Astrocyte (in vitro differentiated cells and primary cell): ENCODE results near the gene UBE2A. TPM values are rescaled to one million over a fixed set of nuclear protein-coding genes. Genes with fewer than 3 reads are reported as not detected.

Source experiments
- DNase-seq: peaks from one replicate; pipeline ENCODE4 v3.0.0-alpha.2; 2010; ENCODE audit warnings: low read depth
- FAIRE-seq: peaks from 2 replicates; lab custom pipeline; 2011; peaks lifted over from hg19 to GRCh38; lab: Jason Lieb, UNC
- H2AFZ ChIP-seq: 2 replicates; pipeline ENCODE4 v1.6.0; 2012; ENCODE audit warnings: low read depth, low read length, inconsistent platforms
- H3K27ac ChIP-seq: 2 replicates; pipeline ENCODE4 v1.5.1; 2011; ENCODE audit warnings: low read depth, low read length, inconsistent platforms
- H3K27me3 ChIP-seq: 2 replicates; pipeline ENCODE4 v1.6.0; 2011; ENCODE audit warnings: low read length, inconsistent platforms; ENCODE audit not compliant: insufficient read depth
- H3K36me3 ChIP-seq: 2 replicates; pipeline ENCODE4 v1.5.1; 2011; ENCODE audit warnings: low read length, inconsistent platforms; ENCODE audit not compliant: insufficient read depth
- H3K4me1 ChIP-seq: 2 replicates; pipeline ENCODE4 v1.5.1; 2011; ENCODE audit warnings: low read length, inconsistent platforms; ENCODE audit not compliant: insufficient read depth
- H3K4me2 ChIP-seq: 2 replicates; pipeline ENCODE4 v1.6.0; 2012; ENCODE audit warnings: low read length, inconsistent platforms
- H3K4me3 ChIP-seq: 2 replicates; pipeline ENCODE4 v1.5.1; 2011; ENCODE audit warnings: low read depth, mild to moderate bottlenecking, low read length, inconsistent platforms; ENCODE audit not compliant: insufficient read depth
- H3K79me2 ChIP-seq: 2 replicates; pipeline ENCODE4 v1.6.0; 2012; ENCODE audit warnings: mild to moderate bottlenecking, low read length, inconsistent platforms; ENCODE audit not compliant: insufficient read depth
- H3K9ac ChIP-seq: 2 replicates; pipeline ENCODE4 v1.6.0; 2012; ENCODE audit warnings: mild to moderate bottlenecking, low read length, inconsistent platforms
- H3K9me3 ChIP-seq: 2 replicates; pipeline ENCODE4 v1.5.1; 2012; ENCODE audit warnings: low read depth, mild to moderate bottlenecking, low read length, inconsistent platforms; ENCODE audit not compliant: insufficient read depth
- H4K20me1 ChIP-seq: 2 replicates; pipeline ENCODE4 v1.6.0; 2012; ENCODE audit warnings: low read length, inconsistent platforms; ENCODE audit not compliant: insufficient read depth
- H3K27ac Mint-ChIP-seq: one replicate; pipeline ENCODE4 v1.8.0; 2021; ENCODE audit warnings: mild to moderate bottlenecking, mixed read lengths; ENCODE audit not compliant: unreplicated experiment
- H3K27me3 Mint-ChIP-seq: one replicate; pipeline ENCODE4 v1.8.0; 2021; ENCODE audit warnings: low read depth, mixed read lengths; ENCODE audit not compliant: unreplicated experiment
- H3K36me3 Mint-ChIP-seq: one replicate; pipeline ENCODE4 v1.8.0; 2021; ENCODE audit warnings: low read depth, mixed read lengths; ENCODE audit not compliant: unreplicated experiment
- H3K4me1 Mint-ChIP-seq: one replicate; pipeline ENCODE4 v1.8.0; 2021; ENCODE audit warnings: low read depth, mixed read lengths; ENCODE audit not compliant: unreplicated experiment
- H3K4me3 Mint-ChIP-seq: one replicate; pipeline ENCODE4 v1.8.0; 2021; ENCODE audit warnings: mild to moderate bottlenecking, moderate library complexity, mixed read lengths; ENCODE audit not compliant: unreplicated experiment
- H3K9me3 Mint-ChIP-seq: one replicate; pipeline ENCODE4 v1.8.0; 2021; ENCODE audit warnings: mild to moderate bottlenecking, mixed read lengths; ENCODE audit not compliant: unreplicated experiment
- CTCF ChIP-seq: IDR thresholded peaks from 2 replicates; pipeline ENCODE4 v1.5.1; 2011; ENCODE audit warnings: low read depth, mild to moderate bottlenecking, inconsistent platforms, low read length, moderate library complexity; ENCODE audit not compliant: insufficient read depth
- EZH2 ChIP-seq: IDR thresholded peaks from 2 replicates; pipeline ENCODE4 v1.6.1; 2012; ENCODE audit warnings: mild to moderate bottlenecking, low read length, inconsistent platforms; ENCODE audit not compliant: insufficient read depth
- total RNA-seq: library from RNA; stranded (reverse); gene quantifications from 2 replicates; pipeline ENCODE4 v1.2.1, GENCODE V29; 2021

Gene UBE2A
- total RNA-seq, 1 donor from 2014 or later, result 78.9 TPM

GRCh38 chrX:119605464-119606279, 31.3 kb downstream of the UBE2A start:
- H3K36me3 Mint-ChIP-seq, result no peaks in the 10 kb centered on the region
- DNase-seq, result no peak
- TF ChIP-seq EZH2 (no peak), CTCF (no peak)
- Histone ChIP-seq H3K4me1 (peaks cover 4% of the 10 kb centered on the region), H4K20me1 (peaks cover 27% of the 10 kb centered on the region), H3K79me2 (peaks cover 46% of the 10 kb centered on the region), H2AFZ (peak overlapping the region; percentile 93), H3K9me3 (no peaks in the 10 kb centered on the region), H3K4me2 (peak overlapping the region; percentile 96), H3K36me3 (no peaks in the 10 kb centered on the region), H3K9ac (peak overlapping the region; percentile 97), H3K4me3 (peak overlapping the region; percentile 83), H3K27ac (peak overlapping the region; percentile 83), H3K27me3 (no peaks in the 10 kb centered on the region)
- H3K27me3 Mint-ChIP-seq, result no peaks in the 10 kb centered on the region
- no peaks in the 10 kb centered on the region for H3K9me3 Mint-ChIP-seq
- H3K4me3 Mint-ChIP-seq, result peak overlapping the region; percentile 93
- no peak for FAIRE-seq
- no peak overlapping the region for H3K27ac Mint-ChIP-seq
- H3K4me1 Mint-ChIP-seq, result peaks cover 4% of the 10 kb centered on the region

DNA sequence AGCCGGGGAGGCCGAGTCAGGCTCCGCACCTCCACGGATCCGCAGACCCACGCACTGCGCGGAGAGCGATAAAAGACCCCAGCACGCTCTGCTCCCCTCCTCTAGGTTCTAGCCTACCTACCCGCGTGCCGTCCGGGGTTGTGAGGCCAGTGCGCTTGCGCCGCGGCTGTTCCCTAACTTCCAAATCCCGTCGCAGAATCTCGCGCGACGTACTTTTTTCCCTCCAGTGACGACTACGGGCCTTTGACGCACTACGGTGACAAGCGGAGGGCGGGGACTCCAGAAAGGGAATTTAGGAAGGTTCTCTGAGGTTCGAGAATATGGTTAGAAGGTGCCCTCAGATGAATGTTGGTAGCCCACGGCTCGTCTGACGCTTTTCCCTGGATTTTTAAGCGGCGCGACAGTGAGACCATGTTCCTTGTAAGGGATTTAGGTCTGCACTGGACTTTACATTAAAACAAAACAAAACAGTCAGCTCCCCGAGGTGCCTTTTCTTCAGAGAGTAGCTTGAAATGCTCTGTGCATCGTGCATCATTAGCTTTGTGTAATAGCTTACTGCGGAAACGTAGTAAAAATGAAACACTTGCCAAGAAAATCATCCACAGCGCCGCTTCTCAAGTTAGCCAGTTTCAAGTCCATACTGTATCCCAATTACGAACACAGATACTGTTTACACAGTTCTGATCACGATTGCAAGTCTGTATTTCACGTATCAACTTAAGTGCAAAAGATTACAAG, 32.1 kb downstream of the UBE2A start, which contains the start of gene NKRF:
TSS of gene NKRF (minus strand) at position 145 of the 738 bp plus-strand sequence.
- Mint-ChIP-seq H3K4me3 (peak within 1 kb of the TSS; percentile 93), H3K4me1 (peaks cover 4% of the 10 kb centered on the region), H3K36me3 (no peaks in the 10 kb centered on the region), H3K27ac (peak within 1 kb of the TSS; percentile 94), H3K9me3 (no peaks in the 10 kb centered on the region), H3K27me3 (no peaks in the 10 kb centered on the region)
- Histone ChIP-seq H3K9me3 (no peaks in the 10 kb centered on the region), H3K4me1 (peaks cover 4% of the 10 kb centered on the region), H3K27me3 (no peaks in the 10 kb centered on the region), H3K4me2 (peak within 1 kb of the TSS; percentile 96), H3K9ac (peak within 1 kb of the TSS; percentile 97), H2AFZ (peak within 1 kb of the TSS; percentile 93), H4K20me1 (peaks cover 27% of the 10 kb centered on the region), H3K36me3 (no peaks in the 10 kb centered on the region), H3K4me3 (peak within 1 kb of the TSS; percentile 83), H3K79me2 (peaks cover 46% of the 10 kb centered on the region), H3K27ac (peak within 1 kb of the TSS; percentile 83)
- peak; percentile 47 for FAIRE-seq
- TF ChIP-seq EZH2 (no peak), CTCF (no peak)
- peak; percentile 73 for DNase-seq
